Endodermal cell (in vitro differentiated cells): ENCODE measurements around the gene PRPF19. TPM values are rescaled to one million over a fixed set of nuclear protein-coding genes. Genes with fewer than 3 reads are reported as not detected.

ENCODE experiments used
- DNase-seq: peaks from one replicate; pipeline ENCODE4 v3.0.0-alpha.2; 2017
- H3K27ac ChIP-seq: 2 replicates; pipeline ENCODE4 v1.5.1; 2013; ENCODE audit warnings: mild to moderate bottlenecking, low read depth, low read length, moderate library complexity
- H3K27me3 ChIP-seq: 2 replicates; pipeline ENCODE4 v1.6.1; 2013; ENCODE audit warnings: mild to moderate bottlenecking, low read length, moderate library complexity; ENCODE audit not compliant: insufficient read depth, control insufficient read depth, poor library complexity, severe bottlenecking
- H3K36me3 ChIP-seq: 2 replicates; pipeline ENCODE4 v1.7.0; 2013; ENCODE audit warnings: mild to moderate bottlenecking, low read length, moderate library complexity; ENCODE audit not compliant: control insufficient read depth, insufficient read depth
- H3K4me1 ChIP-seq: one replicate; pipeline ENCODE4 v1.7.0; 2013; ENCODE audit warnings: low read length; ENCODE audit not compliant: control insufficient read depth, insufficient read depth
- H3K4me3 ChIP-seq: 2 replicates; pipeline ENCODE4 v1.5.1; 2013; ENCODE audit warnings: mild to moderate bottlenecking, low read length, moderate library complexity
- H3K9ac ChIP-seq: 2 replicates; pipeline ENCODE4 v1.6.1; 2013; ENCODE audit warnings: mild to moderate bottlenecking, low read length, moderate library complexity; ENCODE audit not compliant: poor library complexity, severe bottlenecking; ENCODE audit errors: extremely low read depth
- H3K9me3 ChIP-seq: 2 replicates; pipeline ENCODE4 v1.6.1; 2013; ENCODE audit warnings: mild to moderate bottlenecking, low read length, moderate library complexity; ENCODE audit not compliant: control insufficient read depth
- H3K27ac Mint-ChIP-seq: 2 replicates; pipeline ENCODE4 v1.8.0; 2020; ENCODE audit warnings: mixed read lengths
- H3K27me3 Mint-ChIP-seq: 2 replicates; pipeline ENCODE4 v1.8.0; 2021; ENCODE audit warnings: mild to moderate bottlenecking, mixed read lengths; ENCODE audit not compliant: insufficient read depth
- H3K36me3 Mint-ChIP-seq: 2 replicates; pipeline ENCODE4 v1.8.0; 2020; ENCODE audit warnings: low read depth, mixed read lengths
- H3K4me1 Mint-ChIP-seq: 2 replicates; pipeline ENCODE4 v1.8.0; 2020; ENCODE audit warnings: mixed read lengths
- H3K4me3 Mint-ChIP-seq: 2 replicates; pipeline ENCODE4 v1.8.0; 2020; ENCODE audit warnings: mild to moderate bottlenecking, moderate library complexity, mixed read lengths
- H3K9me3 Mint-ChIP-seq: 2 replicates; pipeline ENCODE4 v1.8.0; 2020; ENCODE audit warnings: mild to moderate bottlenecking, mixed read lengths
- WGBS, 2 experiments: methylation state at CpG; one replicate each; pipeline versions ENCODE4 v1.1.5 to v1.1.7; 2013; ENCODE audit warnings: missing lambda C conversion rate in 2 of 2, mixed read lengths in 1 of 2; ENCODE audit not compliant: insufficient coverage in 1 of 2, insufficient read length in 1 of 2; 5-methylcytosine and 5-hydroxymethylcytosine counted together
- total RNA-seq, 2 donors: library from RNA; stranded (reverse); fragmentation: NEBNext Ultra II Directional in 1 of 2; extraction: Animal tissue kit (Norgen Biotek cat#: 25700) in 1 of 2; gene quantifications; 2 replicates in 1 of 2; 3 replicates in 1 of 2; pipeline ENCODE4 v1.2.1, GENCODE V29; 2021
- TF ChIP-seq, protein P1 (sequence below): fragments of 200-600 bp; sonication (generic); conservative IDR thresholded peaks from 2 replicates; pipeline ENCODE4 v1.5.0; 2021; ENCODE audit warnings: antibody characterized with exemption, mild to moderate bottlenecking

PRPF19 gene
- total RNA-seq, 2 donors from 2014 or later, result 106 to 109 TPM

DNA sequence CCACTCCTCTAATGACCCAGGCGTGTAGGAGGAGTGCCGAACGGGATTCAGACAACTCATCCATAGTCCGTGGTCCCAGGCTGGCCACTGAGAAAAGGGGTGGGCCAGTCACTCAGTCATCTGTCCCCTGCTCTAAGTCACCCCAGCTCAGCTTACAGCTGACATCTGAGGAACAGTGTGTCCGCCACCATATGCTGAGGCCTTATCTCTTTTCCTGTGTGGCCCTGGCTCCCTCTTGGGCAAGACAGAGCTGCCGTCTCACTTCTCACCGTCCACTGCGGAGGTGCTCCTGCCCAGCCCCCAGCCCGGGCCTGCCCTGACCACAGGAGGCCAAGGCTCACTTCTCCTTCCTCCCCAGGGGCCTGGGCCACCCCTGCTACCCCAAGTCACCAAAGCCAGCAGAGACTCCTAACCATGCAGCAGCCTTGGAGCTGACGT lies 57.7 kb downstream of the PRPF19 start:
- no peaks in the 10 kb centered on the region for H3K9me3 ChIP-seq
- WGBS, 2 experiments, result 90% methylated on average over 8 to 10 of the region's 10 CpGs
- H3K27me3 ChIP-seq, result no peaks in the 10 kb centered on the region
- no peak for DNase-seq
- H3K27me3 Mint-ChIP-seq, result peaks cover 16% of the 10 kb centered on the region
- H3K36me3 Mint-ChIP-seq, result peaks cover 29% of the 10 kb centered on the region
- no peak overlapping the region for H3K27ac ChIP-seq
- peaks cover 20% of the 10 kb centered on the region for H3K4me1 Mint-ChIP-seq
- no peaks in the 10 kb centered on the region for H3K9me3 Mint-ChIP-seq
- no peak overlapping the region for H3K27ac Mint-ChIP-seq
- TF ChIP-seq, protein P1, sequence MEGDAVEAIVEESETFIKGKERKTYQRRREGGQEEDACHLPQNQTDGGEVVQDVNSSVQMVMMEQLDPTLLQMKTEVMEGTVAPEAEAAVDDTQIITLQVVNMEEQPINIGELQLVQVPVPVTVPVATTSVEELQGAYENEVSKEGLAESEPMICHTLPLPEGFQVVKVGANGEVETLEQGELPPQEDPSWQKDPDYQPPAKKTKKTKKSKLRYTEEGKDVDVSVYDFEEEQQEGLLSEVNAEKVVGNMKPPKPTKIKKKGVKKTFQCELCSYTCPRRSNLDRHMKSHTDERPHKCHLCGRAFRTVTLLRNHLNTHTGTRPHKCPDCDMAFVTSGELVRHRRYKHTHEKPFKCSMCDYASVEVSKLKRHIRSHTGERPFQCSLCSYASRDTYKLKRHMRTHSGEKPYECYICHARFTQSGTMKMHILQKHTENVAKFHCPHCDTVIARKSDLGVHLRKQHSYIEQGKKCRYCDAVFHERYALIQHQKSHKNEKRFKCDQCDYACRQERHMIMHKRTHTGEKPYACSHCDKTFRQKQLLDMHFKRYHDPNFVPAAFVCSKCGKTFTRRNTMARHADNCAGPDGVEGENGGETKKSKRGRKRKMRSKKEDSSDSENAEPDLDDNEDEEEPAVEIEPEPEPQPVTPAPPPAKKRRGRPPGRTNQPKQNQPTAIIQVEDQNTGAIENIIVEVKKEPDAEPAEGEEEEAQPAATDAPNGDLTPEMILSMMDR, result no peak
- H3K36me3 ChIP-seq, result peaks cover 5% of the 10 kb centered on the region
- H3K9ac ChIP-seq, result no peak overlapping the region
- no peak overlapping the region for H3K4me3 ChIP-seq
- peaks cover 9% of the 10 kb centered on the region for H3K4me1 ChIP-seq
- no peak overlapping the region for H3K4me3 Mint-ChIP-seq

DNA sequence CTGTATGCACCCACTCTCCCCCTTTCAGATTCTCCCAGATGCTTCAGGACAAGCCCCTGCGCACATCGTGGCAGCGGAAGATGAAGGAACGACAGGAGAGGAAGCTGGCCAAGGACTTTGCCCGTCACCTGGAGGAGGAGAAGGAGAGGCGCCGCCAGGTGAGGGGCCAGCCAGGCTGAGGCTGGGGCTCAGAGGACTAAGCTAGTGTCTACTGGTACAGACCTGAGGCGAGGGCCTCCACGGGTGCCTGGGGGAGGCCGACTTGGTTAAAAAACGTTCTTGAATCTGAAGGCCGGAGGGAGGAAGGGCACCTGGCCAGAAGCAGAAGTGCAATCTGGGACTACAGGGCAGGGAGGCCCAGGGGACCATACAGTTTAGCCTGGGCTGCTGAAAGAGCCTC lies 58.5 kb downstream of the PRPF19 start:
- H3K36me3 ChIP-seq, result peaks cover 5% of the 10 kb centered on the region
- H3K4me3 Mint-ChIP-seq, result no peak overlapping the region
- TF ChIP-seq, protein P1, result no peak
- H3K9me3 ChIP-seq, result no peaks in the 10 kb centered on the region
- H3K27me3 ChIP-seq, result no peaks in the 10 kb centered on the region
- H3K4me1 ChIP-seq, result peaks cover 10% of the 10 kb centered on the region
- no peak overlapping the region for H3K4me3 ChIP-seq
- DNase-seq, result no peak
- H3K9me3 Mint-ChIP-seq, result no peaks in the 10 kb centered on the region
- WGBS, 2 experiments, result 80 to 95% methylated on average over 1 to 12 of the region's 12 CpGs
- peaks cover 29% of the 10 kb centered on the region for H3K36me3 Mint-ChIP-seq
- H3K27me3 Mint-ChIP-seq, result peaks cover 8% of the 10 kb centered on the region
- H3K9ac ChIP-seq, result no peak overlapping the region
- no peak overlapping the region for H3K27ac ChIP-seq
- H3K27ac Mint-ChIP-seq, result no peak overlapping the region
- peaks cover 29% of the 10 kb centered on the region for H3K4me1 Mint-ChIP-seq

DNA sequence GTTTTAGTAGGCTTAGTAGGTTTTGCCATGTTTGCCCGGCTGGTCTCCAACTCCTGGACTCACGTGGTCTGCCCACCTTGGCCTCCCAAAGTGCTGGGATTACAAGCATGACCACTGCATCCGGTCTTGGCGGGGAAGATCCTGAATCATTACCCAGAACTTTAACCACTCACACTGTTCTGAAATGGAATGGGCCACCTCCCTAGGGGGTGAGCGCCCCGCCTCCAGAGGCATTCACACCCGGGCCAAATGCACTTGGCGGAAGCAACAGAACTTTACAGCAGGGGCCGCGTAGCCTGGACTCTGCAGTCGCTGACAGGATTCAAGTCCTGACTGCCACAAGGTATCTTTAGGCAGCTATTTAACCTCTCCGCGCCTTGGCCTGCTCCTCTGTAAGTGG lies 59.1 kb downstream of the PRPF19 start:
- no peaks in the 10 kb centered on the region for H3K9me3 Mint-ChIP-seq
- Histone ChIP-seq H3K9me3 (no peaks in the 10 kb centered on the region), H3K36me3 (peaks cover 5% of the 10 kb centered on the region), H3K27ac (no peak overlapping the region), H3K27me3 (no peaks in the 10 kb centered on the region), H3K4me1 (peaks cover 10% of the 10 kb centered on the region), H3K9ac (no peak overlapping the region), H3K4me3 (no peak overlapping the region)
- H3K4me3 Mint-ChIP-seq, result no peak overlapping the region
- H3K36me3 Mint-ChIP-seq, result peaks cover 29% of the 10 kb centered on the region
- peaks cover 4% of the 10 kb centered on the region for H3K27me3 Mint-ChIP-seq
- TF ChIP-seq, protein P1, result no peak
- 82 to 100% methylated on average over 5 to 13 of the region's 13 CpGs for WGBS, 2 experiments
- DNase-seq, result no peak
- H3K27ac Mint-ChIP-seq, result no peak overlapping the region
- peaks cover 32% of the 10 kb centered on the region for H3K4me1 Mint-ChIP-seq
